Adipose tissue (tissue), 3 donors: ENCODE measurements around the gene RSL1D1. TPM values are rescaled to one million over a fixed set of nuclear protein-coding genes. Genes with fewer than 3 reads are reported as not detected.
"Not testable (repeated sequence)": the region's sequence is repeated elsewhere in the genome, so short reads cannot be mapped to it uniquely, and the experiment has no call there.

Experiments used
- H3K27ac ChIP-seq: one replicate; pipeline ENCODE4 v1.5.1; 2013; ENCODE audit warnings: low read depth, low read length
- WGBS, 3 donors: extraction: QIAGEN DNeasy Blood & Tissue Kit; methylation state at CpG; one replicate each; pipeline ENCODE4 v1.1.7; 2013; 5-methylcytosine and 5-hydroxymethylcytosine counted together
- polyA plus RNA-seq, 3 donors: library from polyadenylated mRNA; stranded (reverse); fragments of 200-250 nt; gene quantifications; one replicate each; pipeline ENCODE4 v1.2.3, GENCODE V29; 2013
- donor health status: healthy with polysubstance abuse.
- donor health status: Bipolar disorder and iron deficiency.
- donor health status: healthy.

RSL1D1 gene
- polyA plus RNA-seq, 3 donors, result 78.8 to 147 (median 103) TPM

DNA sequence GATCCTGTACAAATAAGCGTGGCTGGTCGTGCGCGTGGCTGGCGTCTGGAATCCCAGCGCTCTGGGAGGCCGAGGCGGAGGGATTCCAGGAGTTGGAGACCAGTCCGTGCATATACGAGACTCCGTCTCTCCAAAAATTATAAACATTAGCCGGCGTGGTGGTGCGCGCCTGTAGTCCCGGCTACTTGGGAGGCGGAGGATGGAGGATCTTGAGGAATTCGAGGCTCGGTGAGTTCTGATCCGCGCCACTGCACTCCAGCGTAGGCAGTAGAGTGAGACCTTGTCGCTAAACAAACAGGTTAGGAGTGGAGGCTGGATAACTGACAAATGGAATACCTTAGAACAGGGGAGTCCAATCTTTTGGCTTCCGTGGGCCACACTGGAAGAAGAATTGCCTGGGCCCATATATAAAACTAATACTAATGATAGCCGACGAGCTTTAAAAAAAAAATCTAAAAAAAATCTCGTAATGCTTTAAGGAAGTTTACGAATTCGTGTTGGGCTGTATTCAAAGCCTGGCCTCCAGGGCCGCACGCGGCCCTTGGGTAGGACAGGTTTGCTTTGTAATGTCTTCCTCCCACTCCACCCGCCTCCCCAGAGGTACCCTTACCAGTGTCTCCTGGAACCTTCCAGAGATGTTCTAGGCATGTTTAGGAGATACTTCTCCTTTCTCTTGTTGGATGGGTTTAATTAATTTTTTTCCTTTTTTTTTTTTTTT, 909 bp upstream of the RSL1D1 start:
- WGBS, 3 donors, result 31 to 48% (median 44%) methylated on average over 33 of the region's 33 CpGs
- no peak overlapping the region for H3K27ac ChIP-seq

DNA sequence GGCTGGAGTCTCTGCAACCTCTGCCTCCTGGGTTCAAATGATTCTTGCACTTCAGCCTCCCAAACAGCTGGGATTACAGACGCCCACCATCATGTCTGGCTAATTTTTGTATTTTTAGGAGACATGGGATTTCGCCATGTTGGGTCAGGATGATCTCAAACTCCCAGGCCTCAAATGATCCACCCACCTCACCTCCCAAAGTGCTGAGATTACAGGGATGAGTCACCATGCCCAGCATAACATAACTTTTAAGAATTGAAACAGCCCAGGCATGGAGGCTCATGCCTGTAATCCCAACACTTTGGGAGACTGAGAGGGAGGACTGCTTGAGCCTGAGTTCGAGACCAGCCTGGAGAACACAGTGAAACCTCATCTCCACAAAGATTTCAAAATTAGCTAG, 2.5 kb downstream of the RSL1D1 start:
- no peak overlapping the region for H3K27ac ChIP-seq
- WGBS, 3 donors, result 83 to 90% (median 90%) methylated on average over 3 of the region's 3 CpGs

- H3K27ac ChIP-seq, result no peak overlapping the region
- WGBS, 3 donors, result 75 to 95% (median 90%) methylated on average over 4 of the region's 4 CpGs
These were observed 6.8 kb downstream of the RSL1D1 start for GRCh38 chr16:11844499-11844898.

DNA sequence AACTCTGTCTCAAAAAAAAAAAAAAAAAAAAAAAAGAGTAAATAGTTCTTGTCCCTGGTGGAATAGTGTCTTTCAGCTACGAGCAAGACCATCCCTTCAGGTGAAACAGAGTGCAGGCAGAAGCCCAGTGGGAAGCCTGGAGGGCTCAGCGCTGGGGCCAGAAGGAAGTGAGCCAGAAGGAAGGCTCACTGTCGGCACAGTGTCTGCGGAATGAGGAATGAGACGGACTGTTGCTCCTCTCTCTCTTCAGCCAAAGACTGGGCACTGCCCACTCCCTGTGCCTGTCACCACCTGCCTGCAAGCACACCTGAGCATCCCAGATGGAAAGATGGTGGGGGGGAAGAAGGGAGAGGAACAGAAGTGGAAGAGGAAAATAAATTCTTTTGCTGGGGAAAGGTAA, 7.5 kb downstream of the RSL1D1 start:
- 78 to 92% (median 87%) methylated on average over 5 of the region's 5 CpGs for WGBS, 3 donors
- no peak overlapping the region for H3K27ac ChIP-seq

- no peak overlapping the region for H3K27ac ChIP-seq
- 97 to 98% (median 98%) methylated on average over 11 of the region's 11 CpGs for WGBS, 3 donors
These were observed 8.1 kb downstream of the RSL1D1 start for GRCh38 chr16:11843206-11843605.

GRCh38 chr16:11841026-11841425, 10.3 kb downstream of the RSL1D1 start:
- 95 to 96% (median 96%) methylated on average over 7 of the region's 7 CpGs for WGBS, 3 donors
- no peak overlapping the region for H3K27ac ChIP-seq

- no peak overlapping the region for H3K27ac ChIP-seq
- 89 to 94% (median 92%) methylated on average over 7 of the region's 7 CpGs for WGBS, 3 donors
These were observed 14.6 kb downstream of the RSL1D1 start for GRCh38 chr16:11836650-11837244.

- 43 to 60% (median 51%) methylated on average over 9 of the region's 9 CpGs for WGBS, 3 donors
- no peak overlapping the region for H3K27ac ChIP-seq
These were observed 15.3 kb downstream of the RSL1D1 start for GRCh38 chr16:11835891-11836649.

DNA sequence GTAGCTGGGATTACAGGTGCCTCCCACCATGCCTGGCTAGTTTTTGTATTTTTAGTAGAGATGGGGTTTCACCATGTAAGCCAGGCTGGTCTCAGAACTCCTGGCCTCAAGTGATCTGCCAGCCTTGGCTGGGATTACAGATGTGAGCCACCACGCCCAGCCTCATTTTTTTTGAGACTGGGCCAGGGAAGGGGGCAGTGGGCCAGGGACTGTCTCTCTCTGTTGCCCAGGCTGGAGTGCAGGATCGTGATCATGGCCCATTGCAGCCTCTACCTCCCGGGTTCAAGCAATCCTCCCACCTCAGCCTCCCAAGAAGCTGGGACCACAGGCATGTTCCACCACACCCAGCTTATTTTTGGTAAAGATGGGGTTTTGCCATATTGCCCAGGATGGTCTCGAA, 16.0 kb downstream of the RSL1D1 start:
- H3K27ac ChIP-seq, result no peak overlapping the region
- 75 to 83% (median 79%) methylated on average over 4 of the region's 4 CpGs for WGBS, 3 donors

DNA sequence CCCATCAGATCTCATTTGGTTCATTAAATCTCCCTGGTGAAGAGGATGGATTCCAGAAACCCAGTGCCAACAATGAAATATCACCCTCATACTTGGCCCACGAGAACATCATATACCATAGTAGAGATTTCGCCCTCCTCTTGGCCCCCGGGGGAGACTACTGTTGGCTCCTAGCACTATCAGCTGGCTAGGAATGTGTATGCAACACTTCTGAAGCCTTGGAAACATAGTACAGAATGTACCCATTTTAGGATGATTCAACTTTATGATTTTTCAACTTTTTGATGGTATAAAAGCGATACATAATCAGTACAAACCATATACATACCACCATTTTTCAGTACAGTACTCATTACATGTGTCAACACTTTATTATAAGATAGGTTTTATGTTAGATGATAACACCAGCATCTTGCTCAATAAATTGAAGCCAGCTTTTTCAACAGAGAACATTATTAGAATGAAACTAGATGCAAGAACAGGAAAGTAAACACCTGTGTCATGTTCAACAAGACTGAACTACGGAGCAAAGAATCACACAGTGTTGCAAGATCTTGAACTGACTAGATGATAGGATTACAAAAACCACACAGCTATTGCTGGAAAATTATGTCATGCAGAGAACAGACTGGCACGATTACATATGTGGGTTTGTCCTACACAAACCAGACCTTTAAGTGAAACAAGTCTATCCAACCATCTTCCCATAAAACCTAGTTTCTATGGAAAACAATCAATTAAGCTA, 17.2 kb downstream of the RSL1D1 start:
- no peak overlapping the region for H3K27ac ChIP-seq
- 66 to 78% (median 67%) methylated on average over 6 of the region's 6 CpGs for WGBS, 3 donors

GRCh38 chr16:11828696-11829095, 22.6 kb downstream of the RSL1D1 start:
- H3K27ac ChIP-seq, result no peak overlapping the region
- WGBS, 3 donors, result 81 to 88% (median 87%) methylated on average over 5 of the region's 5 CpGs

GRCh38 chr16:11825520-11826165, 25.7 kb downstream of the RSL1D1 start:
- 90 to 94% (median 92%) methylated on average over 13 of the region's 13 CpGs for WGBS, 3 donors

GRCh38 chr16:11824362-11824761, 27.0 kb downstream of the RSL1D1 start:
- no peak overlapping the region for H3K27ac ChIP-seq
- WGBS, 3 donors, result 16 to 29% (median 29%) methylated on average over 5 of the region's 5 CpGs

More at GRCh38 chr16:11825520-11826165, 25.7 kb downstream of the RSL1D1 start:
- not testable (repeated sequence) for H3K27ac ChIP-seq

DNA sequence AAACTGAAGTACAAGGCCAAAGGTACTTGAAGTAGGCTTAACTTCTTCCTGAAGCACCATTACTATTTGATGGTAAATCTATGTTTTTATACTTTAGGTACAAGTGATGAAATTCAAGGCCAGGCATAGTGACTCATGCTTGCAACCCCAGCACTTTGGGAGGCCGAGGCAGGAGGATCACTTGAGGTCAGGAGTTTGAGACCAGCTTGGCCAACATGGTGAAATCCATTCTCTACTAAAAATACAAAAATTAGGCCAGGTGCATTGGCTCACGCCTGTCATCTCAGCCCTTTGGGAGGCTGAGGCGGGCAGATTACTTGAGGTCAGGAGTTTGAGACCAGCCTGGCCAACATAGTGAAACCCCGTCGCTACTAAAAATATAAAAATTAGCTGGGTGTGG, 27.7 kb downstream of the RSL1D1 start:
- 88 to 95% (median 92%) methylated on average over 5 of the region's 5 CpGs for WGBS, 3 donors

GRCh38 chr16:11819798-11820197, 31.5 kb downstream of the RSL1D1 start:
- H3K27ac ChIP-seq, result no peak overlapping the region
- WGBS, 3 donors, result 61 to 86% (median 73%) methylated on average over 10 of the region's 10 CpGs

More for the DNA sequence above, 27.7 kb downstream of the RSL1D1 start:
- not testable (repeated sequence) for H3K27ac ChIP-seq

DNA sequence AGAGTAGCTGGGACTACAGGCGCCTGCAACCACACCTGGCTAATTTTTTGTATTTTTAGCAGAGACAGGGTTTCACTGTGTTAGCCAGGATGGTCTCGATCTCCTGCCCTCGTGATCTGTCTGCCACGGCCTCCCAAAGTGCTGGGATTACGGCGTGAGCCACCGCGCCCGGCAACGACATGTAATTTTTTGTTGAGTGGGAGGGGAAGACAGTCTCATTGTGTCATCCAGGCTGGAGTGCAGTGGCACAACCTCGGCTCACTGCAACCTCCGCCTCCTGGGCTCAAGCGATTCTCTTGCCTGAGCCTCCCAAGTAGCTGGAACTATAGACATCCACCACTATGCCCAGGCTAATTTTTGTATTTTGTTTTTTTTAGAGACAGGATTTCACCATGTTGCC, 32.4 kb downstream of the RSL1D1 start:
- 86 to 93% (median 88%) methylated on average over 13 of the region's 13 CpGs for WGBS, 3 donors

DNA sequence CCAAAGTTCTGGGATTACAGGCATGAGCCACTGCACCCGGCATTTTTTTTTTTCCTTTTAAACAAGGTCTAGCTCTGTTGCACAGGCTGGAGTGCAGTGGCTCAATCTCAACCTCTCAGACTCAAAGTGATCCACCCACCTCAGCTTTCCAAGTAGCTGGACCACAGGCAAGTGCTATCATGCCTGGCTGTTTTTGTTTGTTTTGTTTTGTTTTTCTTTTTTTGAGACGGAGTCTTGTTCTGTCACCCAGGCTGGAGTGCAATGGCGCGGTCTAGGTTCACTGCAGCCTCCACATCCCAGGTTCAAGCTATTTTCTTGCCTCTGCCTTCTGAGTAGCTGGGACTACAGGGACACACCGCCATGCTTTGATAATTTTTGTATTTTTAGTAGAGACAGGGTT, 35.2 kb downstream of the RSL1D1 start:
- no peak overlapping the region for H3K27ac ChIP-seq
- 83 to 85% (median 84%) methylated on average over 5 of the region's 5 CpGs for WGBS, 3 donors

More for the DNA sequence above, 32.4 kb downstream of the RSL1D1 start:
- not testable (repeated sequence) for H3K27ac ChIP-seq

- WGBS, 3 donors, result 73 to 93% (median 81%) methylated on average over 4 of the region's 4 CpGs
- H3K27ac ChIP-seq, result not testable (repeated sequence)
These were observed 36.5 kb downstream of the RSL1D1 start for GRCh38 chr16:11814800-11815199.
